ENCODE measurements around the gene NTN4. TPM values are rescaled to one million over a fixed set of nuclear protein-coding genes. Genes with fewer than 3 reads are reported as not detected.

The NTN4 gene
- total RNA-seq, 1 experiment from 2014 or later = 9.6 TPM

DNA sequence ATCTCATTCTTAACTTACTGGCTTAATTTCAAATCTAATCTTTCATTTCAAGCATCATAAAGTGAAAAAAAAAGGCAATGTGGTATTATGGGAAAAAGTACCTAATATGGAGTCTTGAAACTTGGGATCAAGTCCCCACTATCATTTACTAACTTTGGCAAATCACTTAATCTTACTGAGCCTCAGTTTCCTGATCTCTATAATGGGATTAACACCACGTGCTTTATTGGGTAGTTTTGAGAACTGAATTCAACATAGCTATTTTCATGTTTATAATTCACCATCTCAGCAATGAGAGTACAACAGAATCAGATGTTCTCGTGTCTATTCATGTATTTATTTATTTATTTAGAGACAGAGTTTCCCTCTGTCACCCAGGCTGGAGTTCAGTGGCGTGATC is 78.3 kb downstream of the NTN4 start:
- Histone ChIP-seq H3K4me1 (ENCODE audit: insufficient read depth, low read length, poor library complexity, severe bottlenecking) (no peaks in the 10 kb centered on the region), H3K27me3 (replicated peaks; ENCODE audit: insufficient read depth, low read depth, low read length, poor library complexity) (no peaks in the 10 kb centered on the region), H3K36me3 (ENCODE audit: insufficient read depth, low read length, poor library complexity, severe bottlenecking) (peaks cover 14% of the 10 kb centered on the region), H3K4me3 (ENCODE audit: low read depth, low read length, poor library complexity, severe bottlenecking) (no peak overlapping the region), H3K27ac (ENCODE audit: low read depth, low read length, poor library complexity, severe bottlenecking) (no peak overlapping the region), H3K9me3 (ENCODE audit: low read depth, low read length, poor library complexity, severe bottlenecking) (no peaks in the 10 kb centered on the region)
- DNase-seq (ENCODE audit: low spot score) = no peak
- TF ChIP-seq EZH2 (IDR thresholded peaks at IDR 0.05; ENCODE audit: borderline replicate concordance, low read depth, low read length, poor library complexity, severe bottlenecking) = no peak
- TF ChIP-seq, protein P1, sequence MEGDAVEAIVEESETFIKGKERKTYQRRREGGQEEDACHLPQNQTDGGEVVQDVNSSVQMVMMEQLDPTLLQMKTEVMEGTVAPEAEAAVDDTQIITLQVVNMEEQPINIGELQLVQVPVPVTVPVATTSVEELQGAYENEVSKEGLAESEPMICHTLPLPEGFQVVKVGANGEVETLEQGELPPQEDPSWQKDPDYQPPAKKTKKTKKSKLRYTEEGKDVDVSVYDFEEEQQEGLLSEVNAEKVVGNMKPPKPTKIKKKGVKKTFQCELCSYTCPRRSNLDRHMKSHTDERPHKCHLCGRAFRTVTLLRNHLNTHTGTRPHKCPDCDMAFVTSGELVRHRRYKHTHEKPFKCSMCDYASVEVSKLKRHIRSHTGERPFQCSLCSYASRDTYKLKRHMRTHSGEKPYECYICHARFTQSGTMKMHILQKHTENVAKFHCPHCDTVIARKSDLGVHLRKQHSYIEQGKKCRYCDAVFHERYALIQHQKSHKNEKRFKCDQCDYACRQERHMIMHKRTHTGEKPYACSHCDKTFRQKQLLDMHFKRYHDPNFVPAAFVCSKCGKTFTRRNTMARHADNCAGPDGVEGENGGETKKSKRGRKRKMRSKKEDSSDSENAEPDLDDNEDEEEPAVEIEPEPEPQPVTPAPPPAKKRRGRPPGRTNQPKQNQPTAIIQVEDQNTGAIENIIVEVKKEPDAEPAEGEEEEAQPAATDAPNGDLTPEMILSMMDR (conservative IDR thresholded peaks at IDR 0.05; ENCODE audit: low read depth, low read length) = no peak
- POLR2A ChIA-PET (ENCODE audit: low non-redundant PET) = no interaction called here
- intact Hi-C loops (cut with micrococcal nuclease; ENCODE audit: unreplicated experiment) = no loop called here
- CTCF ChIA-PET = no interaction called here
- BruUV-seq (replicated peaks) = no TSS peak

DNA sequence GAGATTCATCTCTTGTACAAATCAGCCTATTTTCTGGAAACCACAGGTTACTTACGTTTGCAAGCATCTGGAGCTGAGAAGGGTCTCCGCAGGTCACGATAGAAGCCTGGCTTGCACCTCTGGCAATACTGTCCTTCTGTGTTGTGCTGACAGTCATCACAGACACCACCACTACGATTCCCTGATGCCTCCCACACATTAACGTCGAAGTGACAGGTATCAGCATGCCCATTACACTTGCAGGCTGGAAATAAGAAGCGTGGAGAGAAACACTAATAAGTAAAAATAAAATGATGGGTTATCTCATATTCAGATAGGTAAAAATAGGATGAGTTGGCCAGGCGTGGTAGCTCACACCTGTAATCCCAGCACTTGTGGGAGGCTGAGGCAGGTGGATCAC is 80.2 kb downstream of the NTN4 start:
- H3K4me1 ChIP-seq (ENCODE audit: insufficient read depth, low read length, poor library complexity, severe bottlenecking) = no peaks in the 10 kb centered on the region
- TF ChIP-seq EZH2 (IDR thresholded peaks at IDR 0.05; ENCODE audit: borderline replicate concordance, low read depth, low read length, poor library complexity, severe bottlenecking) = no peak
- TF ChIP-seq, protein P1 (conservative IDR thresholded peaks at IDR 0.05; ENCODE audit: low read depth, low read length) = no peak
- ChIA-PET POLR2A (ENCODE audit: low non-redundant PET) (no interaction called here), CTCF (no interaction called here)
- H3K27ac ChIP-seq (ENCODE audit: low read depth, low read length, poor library complexity, severe bottlenecking) = no peak overlapping the region
- no peaks in the 10 kb centered on the region for H3K9me3 ChIP-seq (ENCODE audit: low read depth, low read length, poor library complexity, severe bottlenecking)
- no TSS peak for BruUV-seq (replicated peaks)
- no peaks in the 10 kb centered on the region for H3K27me3 ChIP-seq (replicated peaks; ENCODE audit: insufficient read depth, low read depth, low read length, poor library complexity)
- DNase-seq (ENCODE audit: low spot score) = no peak
- intact Hi-C loops (cut with micrococcal nuclease; ENCODE audit: unreplicated experiment) = no loop called here
- H3K36me3 ChIP-seq (ENCODE audit: insufficient read depth, low read length, poor library complexity, severe bottlenecking) = peaks cover 14% of the 10 kb centered on the region
- H3K4me3 ChIP-seq (ENCODE audit: low read depth, low read length, poor library complexity, severe bottlenecking) = no peak overlapping the region

DNA sequence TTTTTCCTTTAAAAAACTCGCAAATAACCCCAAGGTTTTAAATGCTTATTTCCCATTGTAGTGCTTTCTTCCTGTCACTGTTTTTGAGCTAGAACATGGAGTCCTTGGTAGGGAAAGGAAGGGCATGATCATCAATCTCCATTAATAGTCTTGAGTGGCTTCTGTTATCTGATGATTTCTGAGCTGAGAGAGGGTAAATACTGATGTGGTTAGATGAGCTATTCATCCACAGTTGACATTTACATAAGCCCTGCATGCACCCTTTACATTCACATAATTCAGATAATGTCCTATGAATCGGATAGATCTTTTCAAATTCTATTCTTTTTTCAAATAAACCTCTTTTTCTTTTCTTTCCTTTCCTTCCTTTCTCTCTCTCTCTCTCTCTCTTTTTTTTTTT is 81.4 kb downstream of the NTN4 start:
- no peak overlapping the region for H3K4me3 ChIP-seq (ENCODE audit: low read depth, low read length, poor library complexity, severe bottlenecking)
- POLR2A ChIA-PET (ENCODE audit: low non-redundant PET) = no interaction called here
- CTCF ChIA-PET = no interaction called here
- H3K27ac ChIP-seq (ENCODE audit: low read depth, low read length, poor library complexity, severe bottlenecking) = no peak overlapping the region
- peaks cover 14% of the 10 kb centered on the region for H3K36me3 ChIP-seq (ENCODE audit: insufficient read depth, low read length, poor library complexity, severe bottlenecking)
- no peak for TF ChIP-seq EZH2 (IDR thresholded peaks at IDR 0.05; ENCODE audit: borderline replicate concordance, low read depth, low read length, poor library complexity, severe bottlenecking)
- TF ChIP-seq, protein P1 (conservative IDR thresholded peaks at IDR 0.05; ENCODE audit: low read depth, low read length) = no peak
- intact Hi-C loops (cut with micrococcal nuclease; ENCODE audit: unreplicated experiment) = no loop called here
- DNase-seq (ENCODE audit: low spot score) = no peak
- no peaks in the 10 kb centered on the region for H3K9me3 ChIP-seq (ENCODE audit: low read depth, low read length, poor library complexity, severe bottlenecking)
- H3K27me3 ChIP-seq (replicated peaks; ENCODE audit: insufficient read depth, low read depth, low read length, poor library complexity) = no peaks in the 10 kb centered on the region
- H3K4me1 ChIP-seq (ENCODE audit: insufficient read depth, low read length, poor library complexity, severe bottlenecking) = no peaks in the 10 kb centered on the region
- BruUV-seq (replicated peaks) = no TSS peak
